Measurements from ENCODE around the gene CPNE6. TPM values are rescaled to one million over a fixed set of nuclear protein-coding genes. Genes with fewer than 3 reads are reported as not detected.

The CPNE6 gene
- total and polyA plus RNA-seq, 2 of the 13 experiments (the other 11 are each of a cell fraction or from before 2014, with no cell fraction given), result not detected

DNA sequence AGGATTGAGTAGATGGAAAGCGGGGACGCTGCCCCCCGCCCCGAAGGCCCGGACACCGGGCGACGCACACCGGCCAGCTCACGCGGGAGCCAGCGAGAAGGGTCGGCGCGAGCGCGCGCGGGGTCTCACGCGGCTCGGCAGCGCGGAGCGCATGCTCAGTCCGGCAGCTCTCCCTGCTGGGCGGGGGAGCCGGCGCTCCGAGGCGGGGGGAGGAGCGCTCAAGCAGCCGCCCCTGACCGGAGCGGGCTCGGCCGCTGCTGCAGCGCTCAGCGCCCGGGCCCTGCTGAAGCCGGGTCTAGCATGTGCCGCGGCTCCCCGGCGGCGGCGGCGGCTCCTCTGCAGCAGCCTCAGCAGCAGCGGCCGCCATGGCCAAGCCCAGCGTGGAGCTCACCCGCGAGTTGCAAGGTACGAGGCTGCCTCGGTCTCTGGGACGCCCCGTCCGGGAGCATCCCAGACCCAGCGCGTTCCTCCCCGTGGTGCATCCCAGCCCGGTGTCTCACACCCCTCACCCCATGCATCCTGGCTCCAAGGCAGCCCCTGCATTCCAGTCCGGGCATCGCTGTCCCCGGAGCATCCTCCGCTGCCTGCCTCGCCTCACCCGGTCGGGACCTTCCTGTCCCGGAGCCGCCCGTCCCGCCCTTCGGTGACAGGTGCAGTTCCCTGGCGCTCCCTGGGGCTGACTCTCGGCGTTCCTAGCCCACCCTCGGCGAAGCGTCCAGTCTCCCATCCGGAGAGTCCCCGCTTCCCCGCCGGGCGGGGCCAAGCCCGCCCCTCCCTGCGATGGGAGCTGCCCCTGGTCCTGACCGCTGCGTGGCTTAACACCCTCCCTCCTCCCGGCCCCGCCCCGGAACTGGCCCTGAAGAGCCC, 19.3 kb upstream of the CPNE6 start, which contains the start of gene CARMIL3 (continued):
- peak; percentile 50 for TF ChIP-seq TAF1 (CRISPR knock-in tag; IDR thresholded peaks at IDR 0.05)
- TF ChIP-seq HINFP (CRISPR knock-in tag; IDR thresholded peaks at IDR 0.05; ENCODE audit: low read depth), result peak; percentile 64
- TF ChIP-seq ZNF749 (CRISPR knock-in tag; IDR thresholded peaks at IDR 0.05; ENCODE audit: borderline replicate concordance), result peak; percentile 90
- TF ChIP-seq PHF20 (CRISPR knock-in tag; IDR thresholded peaks at IDR 0.05), result peak; percentile 58
- no peak; the same call in 1 of the 2 replicates for TF ChIP-seq ZZZ3 (CRISPR knock-in tag; IDR thresholded peaks at IDR 0.05; ENCODE audit: borderline replicate concordance)
- no peak for TF ChIP-seq TCF12 (IDR thresholded peaks at IDR 0.05)
- 0 out of 2 replicates have a peak, but pooled peaks have one; percentile 75 for TF ChIP-seq TCF12 (CRISPR knock-in tag; IDR thresholded peaks at IDR 0.05)
- TF ChIP-seq BCLAF1 (IDR thresholded peaks at IDR 0.05), result no peak
- TF ChIP-seq CEBPG (CRISPR knock-in tag; IDR thresholded peaks at IDR 0.05), result no peak
- peak; percentile 31; the same call in 1 of the 2 replicates for TF ChIP-seq MED1 (CRISPR knock-in tag; IDR thresholded peaks at IDR 0.05)
- TF ChIP-seq, protein P1, sequence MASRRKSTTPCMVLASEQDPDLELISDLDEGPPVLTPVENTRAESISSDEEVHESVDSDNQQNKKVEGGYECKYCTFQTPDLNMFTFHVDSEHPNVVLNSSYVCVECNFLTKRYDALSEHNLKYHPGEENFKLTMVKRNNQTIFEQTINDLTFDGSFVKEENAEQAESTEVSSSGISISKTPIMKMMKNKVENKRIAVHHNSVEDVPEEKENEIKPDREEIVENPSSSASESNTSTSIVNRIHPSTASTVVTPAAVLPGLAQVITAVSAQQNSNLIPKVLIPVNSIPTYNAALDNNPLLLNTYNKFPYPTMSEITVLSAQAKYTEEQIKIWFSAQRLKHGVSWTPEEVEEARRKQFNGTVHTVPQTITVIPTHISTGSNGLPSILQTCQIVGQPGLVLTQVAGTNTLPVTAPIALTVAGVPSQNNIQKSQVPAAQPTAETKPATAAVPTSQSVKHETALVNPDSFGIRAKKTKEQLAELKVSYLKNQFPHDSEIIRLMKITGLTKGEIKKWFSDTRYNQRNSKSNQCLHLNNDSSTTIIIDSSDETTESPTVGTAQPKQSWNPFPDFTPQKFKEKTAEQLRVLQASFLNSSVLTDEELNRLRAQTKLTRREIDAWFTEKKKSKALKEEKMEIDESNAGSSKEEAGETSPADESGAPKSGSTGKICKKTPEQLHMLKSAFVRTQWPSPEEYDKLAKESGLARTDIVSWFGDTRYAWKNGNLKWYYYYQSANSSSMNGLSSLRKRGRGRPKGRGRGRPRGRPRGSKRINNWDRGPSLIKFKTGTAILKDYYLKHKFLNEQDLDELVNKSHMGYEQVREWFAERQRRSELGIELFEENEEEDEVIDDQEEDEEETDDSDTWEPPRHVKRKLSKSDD (CRISPR knock-in tag; IDR thresholded peaks at IDR 0.05; ENCODE audit: low read depth), result peak; percentile 90; the same call in 1 of the 2 replicates
- peak; percentile 38; the same call in 1 of the 2 replicates for TF ChIP-seq ZNF556 (CRISPR knock-in tag; IDR thresholded peaks at IDR 0.05; ENCODE audit: borderline replicate concordance)
- no peak for TF ChIP-seq ASH2L (IDR thresholded peaks at IDR 0.05; ENCODE audit: insufficient read length, low read depth, low read length)
- no peak for TF ChIP-seq PRPF4 (IDR thresholded peaks at IDR 0.05; ENCODE audit: low read depth, low read length, poor library complexity, severe bottlenecking)
- no peak for TF ChIP-seq ELF4 (CRISPR knock-in tag; IDR thresholded peaks at IDR 0.05; ENCODE audit: borderline replicate concordance)
- TF ChIP-seq RFX1 (IDR thresholded peaks at IDR 0.05), result no peak
- TF ChIP-seq SP5 (CRISPR knock-in tag; IDR thresholded peaks at IDR 0.05; ENCODE audit: borderline replicate concordance, low read depth), result peak; percentile 89
- TF ChIP-seq, protein P2, sequence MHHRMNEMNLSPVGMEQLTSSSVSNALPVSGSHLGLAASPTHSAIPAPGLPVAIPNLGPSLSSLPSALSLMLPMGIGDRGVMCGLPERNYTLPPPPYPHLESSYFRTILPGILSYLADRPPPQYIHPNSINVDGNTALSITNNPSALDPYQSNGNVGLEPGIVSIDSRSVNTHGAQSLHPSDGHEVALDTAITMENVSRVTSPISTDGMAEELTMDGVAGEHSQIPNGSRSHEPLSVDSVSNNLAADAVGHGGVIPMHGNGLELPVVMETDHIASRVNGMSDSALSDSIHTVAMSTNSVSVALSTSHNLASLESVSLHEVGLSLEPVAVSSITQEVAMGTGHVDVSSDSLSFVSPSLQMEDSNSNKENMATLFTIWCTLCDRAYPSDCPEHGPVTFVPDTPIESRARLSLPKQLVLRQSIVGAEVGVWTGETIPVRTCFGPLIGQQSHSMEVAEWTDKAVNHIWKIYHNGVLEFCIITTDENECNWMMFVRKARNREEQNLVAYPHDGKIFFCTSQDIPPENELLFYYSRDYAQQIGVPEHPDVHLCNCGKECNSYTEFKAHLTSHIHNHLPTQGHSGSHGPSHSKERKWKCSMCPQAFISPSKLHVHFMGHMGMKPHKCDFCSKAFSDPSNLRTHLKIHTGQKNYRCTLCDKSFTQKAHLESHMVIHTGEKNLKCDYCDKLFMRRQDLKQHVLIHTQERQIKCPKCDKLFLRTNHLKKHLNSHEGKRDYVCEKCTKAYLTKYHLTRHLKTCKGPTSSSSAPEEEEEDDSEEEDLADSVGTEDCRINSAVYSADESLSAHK (CRISPR knock-in tag; IDR thresholded peaks at IDR 0.05; ENCODE audit: borderline replicate concordance), result peak; percentile 88
- TF ChIP-seq SMYD3 (CRISPR knock-in tag; IDR thresholded peaks at IDR 0.05), result no peak

Measured in HepG2 (cell line).